ENCODE measurements around the gene STK32C.

DNA sequence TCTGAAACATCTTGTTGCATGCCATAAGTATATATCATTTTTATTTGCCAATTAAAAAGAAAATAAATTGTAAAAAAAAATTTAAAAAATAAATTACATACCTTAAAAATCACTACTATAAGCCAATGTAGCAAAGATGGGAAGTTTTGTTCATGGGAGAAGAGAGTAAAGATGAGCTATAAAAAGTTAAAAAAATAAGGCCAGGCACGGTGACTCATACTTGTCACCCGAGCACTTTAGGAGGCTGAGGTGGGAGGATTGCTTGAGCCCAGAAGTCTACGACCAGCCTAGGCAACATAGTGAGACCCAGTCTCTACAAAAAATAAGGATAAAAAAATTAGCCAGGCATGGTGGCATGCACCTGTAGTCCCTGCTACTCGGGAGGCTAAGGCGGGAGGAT is 8.4 kb upstream of the STK32C start:
- no peak for TF ChIP-seq POLR2A (IDR thresholded peaks at IDR 0.05)
- TF ChIP-seq POLR2AphosphoS5 (IDR thresholded peaks at IDR 0.05) = no peak
- TF ChIP-seq, protein P1, sequence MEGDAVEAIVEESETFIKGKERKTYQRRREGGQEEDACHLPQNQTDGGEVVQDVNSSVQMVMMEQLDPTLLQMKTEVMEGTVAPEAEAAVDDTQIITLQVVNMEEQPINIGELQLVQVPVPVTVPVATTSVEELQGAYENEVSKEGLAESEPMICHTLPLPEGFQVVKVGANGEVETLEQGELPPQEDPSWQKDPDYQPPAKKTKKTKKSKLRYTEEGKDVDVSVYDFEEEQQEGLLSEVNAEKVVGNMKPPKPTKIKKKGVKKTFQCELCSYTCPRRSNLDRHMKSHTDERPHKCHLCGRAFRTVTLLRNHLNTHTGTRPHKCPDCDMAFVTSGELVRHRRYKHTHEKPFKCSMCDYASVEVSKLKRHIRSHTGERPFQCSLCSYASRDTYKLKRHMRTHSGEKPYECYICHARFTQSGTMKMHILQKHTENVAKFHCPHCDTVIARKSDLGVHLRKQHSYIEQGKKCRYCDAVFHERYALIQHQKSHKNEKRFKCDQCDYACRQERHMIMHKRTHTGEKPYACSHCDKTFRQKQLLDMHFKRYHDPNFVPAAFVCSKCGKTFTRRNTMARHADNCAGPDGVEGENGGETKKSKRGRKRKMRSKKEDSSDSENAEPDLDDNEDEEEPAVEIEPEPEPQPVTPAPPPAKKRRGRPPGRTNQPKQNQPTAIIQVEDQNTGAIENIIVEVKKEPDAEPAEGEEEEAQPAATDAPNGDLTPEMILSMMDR (IDR thresholded peaks at IDR 0.05) = no peak

Data from suprapubic skin (tissue), 4 donors.